Panc1 (cell line): ENCODE results near the gene CNOT1.

Experiments used
- CTCF ChIP-seq: fragments of 450-650 bp; IDR thresholded peaks from 2 replicates; pipeline ENCODE4 v1.5.1; 2017; ENCODE audit warnings: mild to moderate bottlenecking
- POLR2AphosphoS5 ChIP-seq: IDR thresholded peaks from 2 replicates; pipeline ENCODE4 v1.6.1; 2012; ENCODE audit warnings: mild to moderate bottlenecking, low read depth, low read length, moderate library complexity
- REST ChIP-seq, 2 experiments: IDR thresholded peaks; 2 replicates each; pipeline ENCODE4 v1.6.1; 2011 to 2012; ENCODE audit warnings: low read depth in 2 of 2, control low read depth in 1 of 2, low read length in 1 of 2, mild to moderate bottlenecking in 1 of 2, moderate library complexity in 1 of 2; ENCODE audit not compliant: insufficient read depth in 1 of 2
- SIN3A ChIP-seq: IDR thresholded peaks from 2 replicates; pipeline ENCODE4 v1.6.1; 2012; ENCODE audit warnings: low read depth, mild to moderate bottlenecking, low read length, moderate library complexity, borderline replicate concordance; ENCODE audit not compliant: insufficient read depth
- TCF7L2 ChIP-seq: IDR thresholded peaks from 2 replicates; pipeline ENCODE4 v1.6.1; 2011; ENCODE audit warnings: mild to moderate bottlenecking, low read depth, low read length, inconsistent platforms

- TF ChIP-seq POLR2AphosphoS5 (no peak), CTCF (peak; percentile 62; the same call in 1 of the 2 replicates), REST (IDR thresholded peaks at IDR 0.05; ENCODE audit: insufficient read depth in 1 of 2, low read depth in 2 of 2, low read length in 1 of 2) (no peak), TCF7L2 (no peak), SIN3A (no peak)
Measured at GRCh38 chr16:58494981-58495520, 134.6 kb downstream of the CNOT1 start.
